NCI-H2171 (cell line): ENCODE data around the gene PCA3.

Source experiments
- DNase-seq: peaks from one replicate; lab custom pipeline; 2025; lab: John Stamatoyannopoulos, UW

PCA3 gene

GRCh38 chr9:76827296-76828080, 63.2 kb downstream of the PCA3 start:
- DNase-seq: no peak

GRCh38 chr9:76828447-76828846, 64.2 kb downstream of the PCA3 start:
- no peak for DNase-seq

- DNase-seq: no peak
Observed at GRCh38 chr9:76835571-76836283, 71.5 kb downstream of the PCA3 start.
